Fibroblast of lung (primary cell): ENCODE measurements around the gene GPR75. TPM values are rescaled to one million over a fixed set of nuclear protein-coding genes. Genes with fewer than 3 reads are reported as not detected.

Source experiments
- DNase-seq, 2 donors: peaks; one replicate each; pipeline versions ENCODE4 v3.0.0 to v3.0.0-alpha.2; 2010; ENCODE audit warnings: low read depth in 2 of 2
- H2AFZ ChIP-seq: 2 replicates; pipeline ENCODE4 v1.5.1; 2012; ENCODE audit warnings: low read length, control low read depth, inconsistent platforms
- H3K27ac ChIP-seq: 2 replicates; pipeline ENCODE4 v1.5.1; 2011; ENCODE audit warnings: low read length, control low read depth; ENCODE audit not compliant: insufficient read depth
- H3K27me3 ChIP-seq: 2 replicates; pipeline ENCODE4 v1.5.1; 2011; ENCODE audit warnings: mild to moderate bottlenecking, low read length; ENCODE audit not compliant: control insufficient read depth, insufficient read depth
- H3K36me3 ChIP-seq: 2 replicates; pipeline ENCODE4 v1.5.1; 2011; ENCODE audit warnings: low read length; ENCODE audit not compliant: control insufficient read depth, insufficient read depth
- H3K4me1 ChIP-seq: 2 replicates; pipeline ENCODE4 v1.5.1; 2011; ENCODE audit warnings: low read length; ENCODE audit not compliant: control insufficient read depth, insufficient read depth; ENCODE audit errors: extremely low read depth
- H3K4me2 ChIP-seq: 2 replicates; pipeline ENCODE4 v1.5.1; 2011; ENCODE audit warnings: low read length, control low read depth; ENCODE audit not compliant: insufficient read depth; ENCODE audit errors: extremely low read depth
- H3K4me3 ChIP-seq, 4 experiments: fragments of 200-600 bp in 1 of 4; sonication (generic) in 1 of 4; replicated peaks in 1 of 4; 2 replicates each; pipeline ENCODE4 v1.5.1; 2011 to 2016; ENCODE audit warnings: low read length in 4 of 4, low read depth in 3 of 4, mild to moderate bottlenecking in 3 of 4, control low read depth in 2 of 4, inconsistent platforms in 1 of 4, mixed read lengths in 1 of 4; ENCODE audit not compliant: insufficient read depth in 1 of 4; ENCODE audit errors: control extremely low read depth in 1 of 4
- H3K79me2 ChIP-seq: 2 replicates; pipeline ENCODE4 v1.5.1; 2012; ENCODE audit warnings: mild to moderate bottlenecking, low read length, inconsistent platforms; ENCODE audit not compliant: control insufficient read depth, insufficient read depth
- H3K9ac ChIP-seq: 2 replicates; pipeline ENCODE4 v1.5.1; 2011; ENCODE audit warnings: mild to moderate bottlenecking, low read length, control low read depth; ENCODE audit not compliant: insufficient read depth
- H3K9me3 ChIP-seq: 2 replicates; pipeline ENCODE4 v1.5.1; 2012; ENCODE audit warnings: low read depth, low read length; ENCODE audit not compliant: control insufficient read depth, insufficient read depth
- H4K20me1 ChIP-seq: 2 replicates; pipeline ENCODE4 v1.5.1; 2011; ENCODE audit warnings: low read length; ENCODE audit not compliant: control insufficient read depth, insufficient read depth; ENCODE audit errors: extremely low read depth
- CTCF ChIP-seq, 2 donors: IDR thresholded peaks in 1 of 2; conservative IDR thresholded peaks in 1 of 2; 1 replicate in 1 of 2; 2 replicates in 1 of 2; pipeline ENCODE4 v1.5.1; 2011 to 2012; ENCODE audit warnings: low read length in 2 of 2, control low read depth in 1 of 2, inconsistent platforms in 1 of 2, low read depth in 1 of 2, mild to moderate bottlenecking in 1 of 2
- EZH2 ChIP-seq: IDR thresholded peaks from 2 replicates; pipeline ENCODE4 v1.5.1; 2012; ENCODE audit warnings: low read length, control low read depth, mild to moderate bottlenecking; ENCODE audit errors: missing control alignments
- polyA plus RNA-seq, 2 donors: library from polyadenylated mRNA; depleted of rRNA in 1 of 2; stranded (reverse) in 1 of 2; unstranded in 1 of 2; fragments of >200 nt; gene quantifications; 2 replicates each; pipeline ENCODE4 v1.2.1, GENCODE V29; 2011 to 2012; ENCODE audit warnings: missing spikeins in 1 of 2
- total RNA-seq: library from RNA; depleted of rRNA; stranded (reverse); fragments of >200 nt; gene quantifications from 2 replicates; pipeline ENCODE4 v1.2.1, GENCODE V29; 2014

Gene GPR75
- total and polyA plus RNA-seq, 2 donors (not counting 1 experiment from before 2014, with no cell fraction given) = 1.4 to 1.8 TPM

GRCh38 chr2:53828331-53828730 lies 31.4 kb downstream of the GPR75 start:
- Histone ChIP-seq H3K27ac (no peak overlapping the region), H2AFZ (no peak overlapping the region), H3K4me1 (no peaks in the 10 kb centered on the region), H3K9ac (no peak overlapping the region), H3K79me2 (no peaks in the 10 kb centered on the region), H3K27me3 (no peaks in the 10 kb centered on the region), H3K36me3 (no peaks in the 10 kb centered on the region), H3K4me2 (no peak overlapping the region), H3K9me3 (no peaks in the 10 kb centered on the region), H4K20me1 (no peaks in the 10 kb centered on the region), H3K4me3 (no peak overlapping the region)
- TF ChIP-seq CTCF (conservative IDR thresholded peaks at IDR 0.05 in 1 of 2, IDR thresholded peaks at IDR 0.05 in 1 of 2; ENCODE audit: low read depth in 1 of 2, low read length in 2 of 2) (no peak), EZH2 (no peak)
- DNase-seq = no peak

- Histone ChIP-seq H3K9ac (no peak overlapping the region), H4K20me1 (no peaks in the 10 kb centered on the region), H3K79me2 (no peaks in the 10 kb centered on the region), H3K27me3 (no peaks in the 10 kb centered on the region), H3K36me3 (no peaks in the 10 kb centered on the region), H3K9me3 (no peaks in the 10 kb centered on the region), H3K4me2 (no peak overlapping the region), H3K27ac (no peak overlapping the region), H3K4me3 (no peak overlapping the region), H3K4me1 (no peaks in the 10 kb centered on the region), H2AFZ (no peak overlapping the region)
- TF ChIP-seq CTCF (conservative IDR thresholded peaks at IDR 0.05 in 1 of 2, IDR thresholded peaks at IDR 0.05 in 1 of 2; ENCODE audit: low read depth in 1 of 2, low read length in 2 of 2) (no peak), EZH2 (no peak)
- peak in 1 of 2 donors; percentile 69 for DNase-seq
Observed at GRCh38 chr2:53827398-53828175, 32.2 kb downstream of the GPR75 start.

GRCh38 chr2:53826587-53827397 lies 33.0 kb downstream of the GPR75 start:
- H3K9ac ChIP-seq = no peak overlapping the region
- peak in 1 of 2 donors; percentile 56 for DNase-seq
- H3K36me3 ChIP-seq = no peaks in the 10 kb centered on the region
- H3K27ac ChIP-seq = no peak overlapping the region
- H3K4me1 ChIP-seq = no peaks in the 10 kb centered on the region
- no peaks in the 10 kb centered on the region for H3K9me3 ChIP-seq
- H3K27me3 ChIP-seq = no peaks in the 10 kb centered on the region
- no peak overlapping the region for H3K4me2 ChIP-seq
- H4K20me1 ChIP-seq = no peaks in the 10 kb centered on the region
- H3K4me3 ChIP-seq = no peak overlapping the region
- TF ChIP-seq CTCF (conservative IDR thresholded peaks at IDR 0.05 in 1 of 2, IDR thresholded peaks at IDR 0.05 in 1 of 2; ENCODE audit: low read depth in 1 of 2, low read length in 2 of 2) = no peak
- no peak for TF ChIP-seq EZH2
- no peaks in the 10 kb centered on the region for H3K79me2 ChIP-seq
- no peak overlapping the region for H2AFZ ChIP-seq
